GM10248 (cell line): ENCODE data around the gene HIBCH.
"Not testable (repeated sequence)": the region's sequence is repeated elsewhere in the genome, so short reads cannot be mapped to it uniquely, and the experiment has no call there.

Experiments
- CTCF ChIA-PET: fragments of 300-600 bp; sonication (Branson Sonifier 250); formaldehyde crosslinking; extraction: SDS; loops from one replicate; lab custom pipeline; 2021; ENCODE audit warnings: antibody characterized with exemption; lab: Yijun Ruan, JAX
- POLR2A ChIA-PET: fragments of 350-650 bp; sonication (Branson Sonifier 250); formaldehyde crosslinking; extraction: SDS; loops from one replicate; lab custom pipeline; 2020; ENCODE audit warnings: antibody characterized with exemption; lab: Yijun Ruan, JAX
- DNase-seq: peaks from one replicate; pipeline ENCODE4 v3.0.0; 2012; ENCODE audit errors: extremely low spot score
- TF ChIP-seq, protein P1 (sequence below): IDR thresholded peaks from 2 replicates; pipeline ENCODE4 v1.5.1; 2012; ENCODE audit warnings: mild to moderate bottlenecking, low read depth; ENCODE audit errors: extremely low read depth, missing control alignments, control extremely low read depth

Gene HIBCH

DNA sequence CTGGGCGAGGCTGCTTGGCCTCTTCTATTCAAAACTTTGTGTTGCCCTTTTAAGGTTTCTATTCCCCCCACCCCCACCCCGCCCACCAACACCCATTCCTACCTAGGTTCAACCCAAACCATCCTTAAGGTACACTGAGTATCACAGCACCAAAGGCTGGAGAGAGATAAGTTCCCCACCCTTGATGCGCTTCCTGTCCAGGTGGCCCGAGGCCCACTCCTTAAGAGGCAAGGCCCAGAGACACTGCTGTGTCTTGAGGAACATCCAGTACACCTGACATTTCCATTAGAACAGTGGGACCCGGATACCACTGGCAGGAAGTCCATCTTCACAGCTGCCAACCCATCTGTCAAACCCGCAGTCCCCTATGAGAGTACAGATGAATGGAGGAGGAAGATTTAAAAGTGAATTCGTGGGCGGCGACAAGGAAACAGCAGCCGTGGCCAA, 23.5 kb upstream of the HIBCH start:
- TF ChIP-seq, protein P1, sequence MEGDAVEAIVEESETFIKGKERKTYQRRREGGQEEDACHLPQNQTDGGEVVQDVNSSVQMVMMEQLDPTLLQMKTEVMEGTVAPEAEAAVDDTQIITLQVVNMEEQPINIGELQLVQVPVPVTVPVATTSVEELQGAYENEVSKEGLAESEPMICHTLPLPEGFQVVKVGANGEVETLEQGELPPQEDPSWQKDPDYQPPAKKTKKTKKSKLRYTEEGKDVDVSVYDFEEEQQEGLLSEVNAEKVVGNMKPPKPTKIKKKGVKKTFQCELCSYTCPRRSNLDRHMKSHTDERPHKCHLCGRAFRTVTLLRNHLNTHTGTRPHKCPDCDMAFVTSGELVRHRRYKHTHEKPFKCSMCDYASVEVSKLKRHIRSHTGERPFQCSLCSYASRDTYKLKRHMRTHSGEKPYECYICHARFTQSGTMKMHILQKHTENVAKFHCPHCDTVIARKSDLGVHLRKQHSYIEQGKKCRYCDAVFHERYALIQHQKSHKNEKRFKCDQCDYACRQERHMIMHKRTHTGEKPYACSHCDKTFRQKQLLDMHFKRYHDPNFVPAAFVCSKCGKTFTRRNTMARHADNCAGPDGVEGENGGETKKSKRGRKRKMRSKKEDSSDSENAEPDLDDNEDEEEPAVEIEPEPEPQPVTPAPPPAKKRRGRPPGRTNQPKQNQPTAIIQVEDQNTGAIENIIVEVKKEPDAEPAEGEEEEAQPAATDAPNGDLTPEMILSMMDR = no peak
- CTCF ChIA-PET = interaction anchor here (1.0 to 5.5 kb wide), 7 partner anchors 12 to 709 kb away, joined by 3 to 49 read pairs (median 5); partner anchors contain the start of gene HIBCH
- POLR2A ChIA-PET = no interaction called here
- DNase-seq = no peak

DNA sequence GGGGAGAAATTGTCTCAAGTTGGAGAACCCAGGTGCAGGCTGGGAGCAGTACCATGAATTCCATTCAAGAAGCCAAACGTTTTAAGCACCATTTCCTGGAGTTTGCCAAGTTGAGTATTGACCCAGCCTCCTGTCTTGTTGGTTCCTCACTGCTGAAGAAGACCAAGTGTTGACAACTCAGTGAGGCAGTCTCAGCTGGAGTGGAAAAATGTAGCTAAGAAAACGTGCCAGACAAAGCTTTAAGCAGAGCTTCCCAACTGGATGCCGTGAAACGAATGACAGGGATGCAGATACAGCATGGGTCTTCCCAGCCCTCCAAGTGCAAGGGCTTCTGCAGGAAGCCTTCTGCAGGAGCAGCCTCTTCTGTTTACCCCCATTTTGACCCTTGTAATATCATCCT, 23.0 kb upstream of the HIBCH start:
- CTCF ChIA-PET = interaction anchor here (1.0 to 5.5 kb wide), 6 partner anchors 12 to 709 kb away, joined by 3 to 49 read pairs (median 10); partner anchors contain the start of gene HIBCH
- POLR2A ChIA-PET = no interaction called here
- no peak for DNase-seq
- TF ChIP-seq, protein P1 = no peak

DNA sequence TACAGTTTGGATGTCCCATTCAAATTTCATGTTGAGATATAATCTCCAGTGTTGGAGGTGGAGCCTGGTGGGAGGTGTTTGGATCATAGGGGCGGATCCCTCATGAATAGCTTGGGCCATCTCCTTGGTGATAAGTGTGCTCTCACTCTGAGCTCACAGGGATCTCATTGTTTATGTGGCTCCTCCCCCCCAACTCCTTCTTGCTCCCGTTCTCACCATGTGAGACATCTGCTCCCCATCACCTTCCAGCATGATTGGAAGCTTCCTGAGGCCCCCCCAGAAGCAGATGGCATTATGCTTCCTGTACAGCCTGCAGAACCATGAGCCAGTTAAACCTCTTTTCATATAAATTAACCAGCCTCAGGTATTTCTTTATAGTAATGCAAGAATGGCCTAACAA, 20.7 kb upstream of the HIBCH start:
- ChIA-PET CTCF (no interaction called here), POLR2A (no interaction called here)
- DNase-seq = no peak
- TF ChIP-seq, protein P1 = no peak

DNA sequence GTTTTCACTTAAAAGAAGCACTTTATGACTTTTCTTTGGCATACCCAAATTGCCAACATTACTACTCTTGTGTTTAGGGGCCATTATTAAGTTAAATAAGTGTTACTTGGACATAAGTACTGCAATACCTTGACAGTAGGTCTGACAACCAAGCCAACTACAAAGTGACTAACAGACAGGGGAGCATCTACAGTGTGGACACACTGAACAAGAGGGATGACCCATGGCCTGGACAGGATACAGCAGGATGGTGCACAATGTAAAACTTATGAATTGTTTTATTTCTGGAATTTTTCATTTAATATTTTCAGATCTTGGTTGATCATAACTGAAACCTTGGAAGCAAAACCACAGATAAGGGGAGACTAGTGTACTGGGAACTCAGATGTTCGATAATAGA, 19.8 kb upstream of the HIBCH start:
- ChIA-PET CTCF (no interaction called here), POLR2A (no interaction called here)
- no peak for DNase-seq
- TF ChIP-seq, protein P1 = no peak

DNA sequence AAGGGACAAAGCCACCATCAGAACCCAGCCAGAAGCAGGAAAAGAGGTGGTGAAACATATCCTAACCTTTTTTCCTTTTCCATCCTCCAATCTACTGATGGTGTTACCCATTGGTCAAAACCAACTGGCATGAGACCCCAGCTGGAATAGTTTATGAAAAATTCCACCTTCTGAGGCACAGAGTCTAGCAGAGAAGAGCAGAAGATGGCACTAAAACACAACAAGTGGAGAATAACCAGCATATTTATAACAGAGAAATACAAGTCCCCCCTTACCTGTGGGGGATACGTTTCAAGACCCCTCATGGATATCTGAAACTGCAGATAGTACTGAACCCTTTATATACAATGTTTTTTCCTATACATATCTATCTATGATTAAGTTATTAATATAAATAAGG, 18.8 kb upstream of the HIBCH start:
- ChIA-PET CTCF (interaction anchor here (1.0 to 1.6 kb wide), 3 partner anchors 10 to 19 kb away, joined by 3 read pairs; partner anchors contain the start of gene HIBCH), POLR2A (no interaction called here)
- TF ChIP-seq, protein P1 = peak; percentile 29
- DNase-seq = no peak

DNA sequence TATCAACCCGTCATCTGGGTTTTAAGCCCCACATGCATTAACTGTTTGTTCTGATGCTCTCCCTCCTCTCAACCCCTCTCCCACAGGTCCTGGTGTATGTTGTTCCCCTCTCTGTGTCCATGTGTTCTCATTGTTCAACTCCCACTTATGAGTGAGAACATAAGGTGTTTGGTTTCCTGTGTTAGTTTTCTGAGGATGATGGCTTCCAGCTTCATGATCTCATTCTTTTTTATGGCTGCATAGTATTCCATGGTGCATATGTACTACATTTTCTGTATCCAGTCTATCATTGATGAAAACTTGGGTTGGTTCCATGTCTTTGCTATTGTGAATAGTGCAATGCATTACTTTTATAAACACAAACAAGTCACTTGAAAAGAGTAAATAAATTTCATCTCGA, 16.8 kb upstream of the HIBCH start:
- TF ChIP-seq, protein P1 = no peak
- DNase-seq = no peak
- CTCF ChIA-PET = no interaction called here
- POLR2A ChIA-PET = no interaction called here

DNA sequence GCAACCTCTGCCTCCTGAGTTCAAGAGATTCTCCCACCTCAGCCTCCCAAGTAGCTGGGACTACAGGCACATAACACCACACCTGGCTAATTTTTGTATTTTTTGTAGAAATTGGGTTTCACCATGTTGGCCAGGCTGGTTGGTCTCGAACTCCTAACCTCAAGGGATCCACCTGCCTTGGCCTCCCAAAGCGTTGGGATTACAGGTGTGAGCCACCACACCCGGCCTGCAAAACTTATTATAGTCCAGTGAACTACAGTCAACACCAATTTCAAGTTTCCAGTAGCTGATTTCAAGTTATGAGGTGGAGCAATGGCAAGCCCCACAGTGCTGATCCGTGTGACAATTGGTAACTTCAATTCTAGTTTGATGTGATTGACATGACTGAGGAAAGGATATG, 16.0 kb upstream of the HIBCH start:
- DNase-seq, POLR2A ChIA-PET, CTCF ChIA-PET: not testable (repeated sequence)
